IMR-90 (cell line): ENCODE measurements around the gene FDXR. TPM values are rescaled to one million over a fixed set of nuclear protein-coding genes. Genes with fewer than 3 reads are reported as not detected.

Experiments
- ATAC-seq: fragments of 200-7000 bp; cut with Tn5 transposase; 2 replicates; pipeline ENCODE4 v1.9.1; 2020; ENCODE audit warnings: low read depth, mild to moderate bottlenecking, moderate library complexity
- BruUV-seq: library from RNA; stranded (reverse); fragments of 400-500 nt; replicated peaks from 2 replicates; lab custom pipeline; 2021; lab: Mats Ljungman, UMichigan
- CTCF ChIA-PET: fragments of 300-600 bp; formaldehyde crosslinking; extraction: SDS; loops from one replicate; lab custom pipeline; 2021; ENCODE audit warnings: antibody characterized with exemption; lab: Yijun Ruan, JAX
- POLR2A ChIA-PET: fragments of 300-600 bp; sonication (Branson Sonifier 250); formaldehyde crosslinking; loops from one replicate; lab custom pipeline; 2022; ENCODE audit warnings: antibody characterized with exemption; ENCODE audit not compliant: unreplicated experiment; lab: Charles Lee
- DNase-seq: peaks from one replicate; pipeline ENCODE4 v3.0.0; 2013
- H2AFZ ChIP-seq: replicated peaks from 2 replicates; pipeline ENCODE3; 2013; ENCODE audit warnings: low read length, mild to moderate bottlenecking; ENCODE audit not compliant: poor library complexity
- H2AK5ac ChIP-seq: 2 replicates; pipeline ENCODE4 v1.6.1; 2013; ENCODE audit warnings: low read depth, low read length, inconsistent platforms
- H2AK9ac ChIP-seq: replicated peaks from 2 replicates; pipeline ENCODE3; 2013; ENCODE audit warnings: mild to moderate bottlenecking, low read depth, low read length, moderate library complexity; ENCODE audit not compliant: poor library complexity
- H2BK120ac ChIP-seq: 2 replicates; pipeline ENCODE4 v1.6.1; 2013; ENCODE audit warnings: low read depth, low read length, inconsistent platforms
- H2BK15ac ChIP-seq: 3 replicates; pipeline ENCODE4 v1.6.1; 2013; ENCODE audit warnings: low read depth, low read length, inconsistent platforms
- H2BK20ac ChIP-seq: 2 replicates; pipeline ENCODE4 v1.6.1; 2013; ENCODE audit warnings: low read depth, mild to moderate bottlenecking, inconsistent platforms, low read length, moderate library complexity
- H2BK5ac ChIP-seq: 2 replicates; pipeline ENCODE4 v1.6.1; 2013; ENCODE audit warnings: mild to moderate bottlenecking, low read depth, low read length, inconsistent platforms; ENCODE audit not compliant: poor library complexity, severe bottlenecking
- H3K14ac ChIP-seq: replicated peaks from 2 replicates; pipeline ENCODE4 v1.6.1; 2013; ENCODE audit warnings: low read depth, low read length, inconsistent platforms
- H3K18ac ChIP-seq: 2 replicates; pipeline ENCODE4 v1.6.1; 2013; ENCODE audit warnings: low read depth, low read length, control low read depth
- H3K23ac ChIP-seq: 2 replicates; pipeline ENCODE4 v1.6.1; 2013; ENCODE audit warnings: low read depth, low read length, inconsistent platforms
- H3K27ac ChIP-seq: 2 replicates; pipeline ENCODE4 v1.5.1; 2013; ENCODE audit warnings: mild to moderate bottlenecking, control low read depth, low read length; ENCODE audit not compliant: insufficient read depth
- H3K27me3 ChIP-seq: 2 replicates; pipeline ENCODE4 v1.6.1; 2013; ENCODE audit warnings: low read length; ENCODE audit not compliant: control insufficient read depth, insufficient read depth
- H3K36me3 ChIP-seq: 2 replicates; pipeline ENCODE4 v1.6.1; 2013; ENCODE audit warnings: low read length, mixed read lengths; ENCODE audit not compliant: control insufficient read depth, insufficient read depth
- H3K4ac ChIP-seq: 2 replicates; pipeline ENCODE4 v1.6.1; 2013; ENCODE audit warnings: low read depth, low read length, inconsistent platforms
- H3K4me1 ChIP-seq: 2 replicates; pipeline ENCODE4 v1.6.1; 2013; ENCODE audit warnings: low read length, mixed read lengths; ENCODE audit not compliant: control insufficient read depth, insufficient read depth
- H3K4me2 ChIP-seq: 2 replicates; pipeline ENCODE4 v1.6.1; 2013; ENCODE audit warnings: low read depth, mild to moderate bottlenecking, control low read depth, low read length, moderate library complexity
- H3K4me3 ChIP-seq: 2 replicates; pipeline ENCODE4 v1.5.1; 2013; ENCODE audit warnings: low read depth, mild to moderate bottlenecking, control low read depth, low read length, moderate library complexity; ENCODE audit not compliant: insufficient read depth
- H3K56ac ChIP-seq: 2 replicates; pipeline ENCODE4 v1.6.1; 2013; ENCODE audit warnings: low read length, inconsistent platforms; ENCODE audit not compliant: insufficient read depth; ENCODE audit errors: extremely low read depth
- H3K79me1 ChIP-seq, 2 experiments: 2 replicates each; pipeline ENCODE4 v1.6.1; 2013; ENCODE audit warnings: low read length in 2 of 2, inconsistent platforms in 1 of 2, low read depth in 1 of 2
- H3K9ac ChIP-seq: 2 replicates; pipeline ENCODE4 v1.6.1; 2013; ENCODE audit warnings: low read depth, low read length, control low read depth
- H3K9me1 ChIP-seq: 2 replicates; pipeline ENCODE4 v1.6.1; 2013; ENCODE audit warnings: low read length, inconsistent platforms; ENCODE audit not compliant: insufficient read depth
- H3K9me3 ChIP-seq: 2 replicates; pipeline ENCODE4 v1.6.1; 2013; ENCODE audit warnings: low read length; ENCODE audit not compliant: control insufficient read depth, insufficient read depth
- H4K20me1 ChIP-seq: 2 replicates; pipeline ENCODE4 v1.6.1; 2013; ENCODE audit warnings: low read length, inconsistent platforms; ENCODE audit not compliant: insufficient read depth
- H4K5ac ChIP-seq: 2 replicates; pipeline ENCODE4 v1.6.1; 2013; ENCODE audit warnings: mild to moderate bottlenecking, low read depth, low read length, control low read depth
- H4K8ac ChIP-seq, 2 experiments: 2 replicates each; pipeline ENCODE4 v1.6.1; 2013; ENCODE audit warnings: low read depth in 2 of 2, low read length in 2 of 2, control low read depth in 1 of 2, inconsistent platforms in 1 of 2
- H4K91ac ChIP-seq: 2 replicates; pipeline ENCODE4 v1.6.1; 2013; ENCODE audit warnings: low read depth, low read length, inconsistent platforms; ENCODE audit not compliant: insufficient read depth
- BHLHE40 ChIP-seq: fragments of 150-350 bp; IDR thresholded peaks from 2 replicates; pipeline ENCODE4 v1.6.1; 2016; ENCODE audit warnings: mild to moderate bottlenecking, low read depth, low read length
- CEBPB ChIP-seq: IDR thresholded peaks from 2 replicates; pipeline ENCODE4 v1.6.1; 2012; ENCODE audit warnings: low read depth, low read length, improper control_type of control experiment
- CHD1 ChIP-seq: IDR thresholded peaks from 2 replicates; pipeline ENCODE4 v1.6.1; 2012; ENCODE audit warnings: low read depth, low read length, improper control_type of control experiment
- CTCF ChIP-seq: conservative IDR thresholded peaks from 2 replicates; pipeline ENCODE4 v1.5.1; 2012; ENCODE audit warnings: mild to moderate bottlenecking, low read depth, low read length, improper control_type of control experiment
- ELK1 ChIP-seq: fragments of 150-350 bp; IDR thresholded peaks from 2 replicates; pipeline ENCODE4 v1.6.1; 2016; ENCODE audit warnings: low read depth, mild to moderate bottlenecking, low read length, moderate library complexity, borderline replicate concordance
- FOS ChIP-seq: fragments of 150-350 bp; IDR thresholded peaks from 2 replicates; pipeline ENCODE4 v1.6.1; 2016; ENCODE audit warnings: low read depth, low read length
- MAFK ChIP-seq: IDR thresholded peaks from 2 replicates; pipeline ENCODE4 v1.6.1; 2012; ENCODE audit warnings: low read depth, low read length, improper control_type of control experiment
- MAZ ChIP-seq: IDR thresholded peaks from 2 replicates; pipeline ENCODE4 v1.6.1; 2012; ENCODE audit warnings: low read depth, mild to moderate bottlenecking, low read length, improper control_type of control experiment, moderate library complexity, borderline replicate concordance
- POLR2A ChIP-seq: IDR thresholded peaks from 2 replicates; pipeline ENCODE4 v1.6.1; 2012; ENCODE audit warnings: mild to moderate bottlenecking, low read depth, low read length
- RAD21 ChIP-seq: IDR thresholded peaks from 2 replicates; pipeline ENCODE4 v1.6.1; 2012; ENCODE audit warnings: low read length, improper control_type of control experiment
- RCOR1 ChIP-seq: IDR thresholded peaks from 2 replicates; pipeline ENCODE4 v1.6.1; 2012; ENCODE audit warnings: mild to moderate bottlenecking, low read length, improper control_type of control experiment; ENCODE audit not compliant: insufficient replicate concordance
- RFX5 ChIP-seq: IDR thresholded peaks from 2 replicates; pipeline ENCODE4 v1.8.0; 2012; ENCODE audit warnings: low read depth, mild to moderate bottlenecking, low read length, moderate library complexity
- SMC3 ChIP-seq: fragments of 150-350 bp; IDR thresholded peaks from 2 replicates; pipeline ENCODE4 v1.6.1; 2016; ENCODE audit warnings: low read depth, mild to moderate bottlenecking, antibody characterized with exemption, low read length, moderate library complexity
- USF2 ChIP-seq: fragments of 150-350 bp; IDR thresholded peaks from 2 replicates; pipeline ENCODE4 v1.6.1; 2017; ENCODE audit warnings: mild to moderate bottlenecking, antibody characterized with exemption, low read length, low read depth
- WGBS, 2 experiments: methylation state at CpG; one replicate each; pipeline versions ENCODE4 v1.1.5 to v1.1.7; 2013; ENCODE audit warnings: missing lambda C conversion rate in 2 of 2; ENCODE audit not compliant: insufficient read length in 1 of 2; ENCODE audit errors: extremely low coverage in 2 of 2; 5-methylcytosine and 5-hydroxymethylcytosine counted together
- dilution Hi-C: fragments of 300-500 bp; cut with HindIII; formaldehyde crosslinking; loops from one replicate; pipeline ENCODE4 v1.14.3; 2018; ENCODE audit warnings: low sequenced_read_pairs; ENCODE audit not compliant: unreplicated experiment
- in situ Hi-C: fragments of 300-500 bp; cut with MboI; formaldehyde crosslinking; loops from 3 replicates; pipeline ENCODE4 v1.14.3; 2019; ENCODE audit warnings: low sequenced_read_pairs, inconsistent platforms, mixed read lengths
- intact Hi-C: fragments of 100-400 bp; cut with micrococcal nuclease; formaldehyde crosslinking; loops from 2 replicates; pipeline ENCODE4 v1.10.0; 2022
- polyA plus RNA-seq, 3 experiments: library from polyadenylated mRNA; depleted of rRNA; stranded (reverse); fragments of >200 nt; gene quantifications; 2 replicates each; pipeline ENCODE4 v1.2.3, GENCODE V29; 2012; ENCODE audit warnings: low replicate concordance in 1 of 3
- total RNA-seq: library from RNA; depleted of rRNA; stranded (reverse); fragments of >200 nt; gene quantifications from 2 replicates; pipeline ENCODE4 v1.2.3, GENCODE V29; 2012

FDXR gene
- total and polyA plus RNA-seq, 2 of the 4 experiments (the other 2 are of a cell fraction): 12.4 to 18.6 TPM

- DNase-seq (no peak), ATAC-seq (no peak)
- no peak overlapping the region for H3K4me2 ChIP-seq
- H2BK5ac ChIP-seq: no peak overlapping the region
- peaks cover 47% of the 10 kb centered on the region for H3K27me3 ChIP-seq
- H2BK15ac ChIP-seq: no peak overlapping the region
- no peak overlapping the region for H3K27ac ChIP-seq
- dilution Hi-C loops (no loop called here), in situ Hi-C loops (no loop called here), intact Hi-C loops (no loop called here)
- no peak overlapping the region for H2AK9ac ChIP-seq
- no peak overlapping the region for H4K5ac ChIP-seq
- H2AK5ac ChIP-seq: no peak overlapping the region
- H3K23ac ChIP-seq: no peak overlapping the region
- H3K9me3 ChIP-seq: no peaks in the 10 kb centered on the region
- no peak overlapping the region for H3K4ac ChIP-seq
- H3K56ac ChIP-seq: no peak overlapping the region
- no peaks in the 10 kb centered on the region for H3K36me3 ChIP-seq
- ChIA-PET CTCF (no interaction called here), POLR2A (no interaction called here)
- no peak overlapping the region for H2BK120ac ChIP-seq
- H4K20me1 ChIP-seq: no peaks in the 10 kb centered on the region
- no peak overlapping the region for H3K9ac ChIP-seq
- H3K79me1 ChIP-seq: no peaks in the 10 kb centered on the region
- TF ChIP-seq MAZ (no peak), ELK1 (no peak), FOS (no peak), USF2 (no peak), BHLHE40 (no peak), MAFK (no peak), SMC3 (no peak), RAD21 (no peak), RCOR1 (no peak), CTCF (no peak), CEBPB (no peak), POLR2A (no peak), RFX5 (no peak), CHD1 (no peak)
- H2AFZ ChIP-seq: peak overlapping the region; percentile 7
- no peak overlapping the region for H4K91ac ChIP-seq
- H3K18ac ChIP-seq: no peak overlapping the region
- no peaks in the 10 kb centered on the region for H3K9me1 ChIP-seq
- 48% methylated on average over 5 of the region's 11 CpGs; no CpG with 5 or more reads in 1 of the 2 experiments for WGBS, 2 experiments
- no peak overlapping the region for H4K8ac ChIP-seq
- H2BK20ac ChIP-seq: no peak overlapping the region
- BruUV-seq: no TSS peak
- H3K14ac ChIP-seq: no peak overlapping the region
- no peaks in the 10 kb centered on the region for H3K4me1 ChIP-seq
- H3K4me3 ChIP-seq: no peak overlapping the region
Observed at GRCh38 chr17:74881073-74881472, 8.3 kb upstream of the FDXR start.
